K562 (cell line): ENCODE results near the gene C19orf85. TPM values are rescaled to one million over a fixed set of nuclear protein-coding genes. Genes with fewer than 3 reads are reported as not detected.

ENCODE experiments used
- ATF1 ChIP-seq, 2 experiments: fragments of 450-650 bp in 1 of 2; IDR thresholded peaks; 2 replicates each; pipeline ENCODE4 v1.6.1; 2016; ENCODE audit warnings: missing compliant biosample characterization in 1 of 2, missing genetic modification characterization in 1 of 2
- EHMT2 ChIP-seq: fragments of 450-650 bp; IDR thresholded peaks from 2 replicates; pipeline ENCODE4 v1.6.1; 2018; ENCODE audit warnings: antibody characterized with exemption
- ETV6 ChIP-seq, 3 experiments: fragments of 150-350 bp in 1 of 3; sonication (generic) in 1 of 3; formaldehyde crosslinking in 1 of 3; IDR thresholded peaks; 2 replicates each; pipeline versions ENCODE4 v1.6.1 to v1.8.0; 2014 to 2022; ENCODE audit warnings: borderline replicate concordance in 2 of 3, low read depth in 2 of 3, antibody characterized with exemption in 1 of 3, low read length in 1 of 3, mild to moderate bottlenecking in 1 of 3, missing genetic modification reagents in 1 of 3
- EWSR1 ChIP-seq: fragments of 450-650 bp; IDR thresholded peaks from 2 replicates; pipeline ENCODE4 v1.6.1; 2018; ENCODE audit warnings: borderline replicate concordance, mild to moderate bottlenecking, low read depth, moderate library complexity; ENCODE audit not compliant: partially characterized antibody
- HDAC8 ChIP-seq: fragments of 450-650 bp; IDR thresholded peaks from 2 replicates; pipeline ENCODE4 v1.6.1; 2016; ENCODE audit warnings: mild to moderate bottlenecking, missing genetic modification characterization, moderate library complexity, missing compliant biosample characterization
- NCOA6 ChIP-seq: fragments of 450-650 bp; IDR thresholded peaks from 2 replicates; pipeline ENCODE4 v1.6.1; 2017; ENCODE audit warnings: mild to moderate bottlenecking
- PHF8 ChIP-seq: fragments of 200-600 bp; sonication (generic); IDR thresholded peaks from 2 replicates; pipeline ENCODE4 v1.6.1; 2012; ENCODE audit warnings: mixed run types, mild to moderate bottlenecking, inconsistent platforms, low read length, moderate library complexity, borderline replicate concordance
- PML ChIP-seq: IDR thresholded peaks from 2 replicates; pipeline ENCODE4 v1.6.1; 2012; ENCODE audit warnings: low read length, inconsistent platforms
- RBM39 ChIP-seq: fragments of 200-400 bp; formaldehyde crosslinking; optimal IDR thresholded peaks from 2 replicates; pipeline ENCODE3; 2018; ENCODE audit warnings: low read depth, low read length
- RFX5 ChIP-seq: IDR thresholded peaks from 2 replicates; pipeline ENCODE4 v1.6.1; 2011; ENCODE audit warnings: low read depth, mild to moderate bottlenecking, improper control_type of control experiment, low read length
- SMAD3 ChIP-seq: fragments of 450-650 bp; formaldehyde crosslinking; conservative IDR thresholded peaks from 2 replicates; pipeline ENCODE4 v1.4.0; 2020; ENCODE audit warnings: mild to moderate bottlenecking
- SMARCB1 ChIP-seq: IDR thresholded peaks from 2 replicates; pipeline ENCODE4 v1.6.1; 2011; ENCODE audit warnings: improper control_type of control experiment, low read depth; ENCODE audit not compliant: insufficient read length
- SP2 ChIP-seq: IDR thresholded peaks from 2 replicates; pipeline ENCODE4 v1.6.1; 2011; ENCODE audit warnings: mild to moderate bottlenecking, low read depth, low read length, moderate library complexity; ENCODE audit not compliant: poor library complexity, severe bottlenecking; ENCODE audit errors: extremely low read depth
- TSC22D4 ChIP-seq: fragments of 450-650 bp; IDR thresholded peaks from 2 replicates; pipeline ENCODE4 v1.6.1; 2016; ENCODE audit warnings: missing genetic modification characterization, missing biosample characterization, control low read depth
- ZNF282 ChIP-seq: sonication (generic); formaldehyde crosslinking; IDR thresholded peaks from 2 replicates; pipeline ENCODE4 v1.8.1; 2023; ENCODE audit warnings: missing genetic modification reagents
- ZNF41 ChIP-seq: fragments of 250-450 bp; sonication (Bioruptor Pico); conservative IDR thresholded peaks from 2 replicates; pipeline ENCODE4 v1.4.0; 2020; ENCODE audit warnings: mild to moderate bottlenecking
- ZNF507 ChIP-seq: conservative IDR thresholded peaks from 2 replicates; pipeline ENCODE4 v1.6.1; 2017; ENCODE audit warnings: missing genetic modification characterization, missing compliant biosample characterization
- polyA plus RNA-seq, 8 experiments: library from polyadenylated mRNA; depleted of rRNA in 4 of 8; stranded (reverse) in 5 of 8; unstranded in 3 of 8; fragments of >200 nt; fragmentation: Nextera tagmentation in 2 of 8; fragmentation: Illumina TruSeq in 1 of 8; extraction: Ambion mirVana in 2 of 8; extraction: Trizol in 1 of 8; gene quantifications; 2 replicates each; pipeline versions ENCODE4 v1.2.1 to v1.2.3, GENCODE V29; 2011 to 2014; ENCODE audit warnings: inconsistent platforms in 1 of 8, missing spikeins in 1 of 8
- total RNA-seq, 7 experiments: library from RNA; depleted of rRNA in 6 of 7; stranded (reverse); fragments of >200 nt in 6 of 7; fragmentation: Illumina TruSeq in 2 of 7; extraction: Trizol in 2 of 7; gene quantifications; 2 replicates each; pipeline versions ENCODE4 v1.2.1 to v1.2.3, GENCODE V29; 2011 to 2021; ENCODE audit warnings: low replicate concordance in 1 of 7
- TF ChIP-seq, protein P1 (sequence below): sonication (generic); formaldehyde crosslinking; IDR thresholded peaks from 2 replicates; pipeline ENCODE4 v1.8.0; 2022; ENCODE audit warnings: mild to moderate bottlenecking, missing genetic modification reagents
- TF ChIP-seq, protein P2 (sequence below): fragments of 250-450 bp; sonication (Bioruptor Pico); IDR thresholded peaks from 2 replicates; pipeline ENCODE4 v1.8.0; 2022; ENCODE audit warnings: inconsistent platforms
- TF ChIP-seq, protein P3 (sequence below): IDR thresholded peaks from 2 replicates; pipeline ENCODE4 v1.6.1; 2011; ENCODE audit not compliant: insufficient read length; ENCODE audit errors: extremely low read depth

Gene C19orf85
- total and polyA plus RNA-seq, 9 of the 15 experiments (the other 6 are each of a cell fraction or from before 2014, with no cell fraction given), result not detected

DNA sequence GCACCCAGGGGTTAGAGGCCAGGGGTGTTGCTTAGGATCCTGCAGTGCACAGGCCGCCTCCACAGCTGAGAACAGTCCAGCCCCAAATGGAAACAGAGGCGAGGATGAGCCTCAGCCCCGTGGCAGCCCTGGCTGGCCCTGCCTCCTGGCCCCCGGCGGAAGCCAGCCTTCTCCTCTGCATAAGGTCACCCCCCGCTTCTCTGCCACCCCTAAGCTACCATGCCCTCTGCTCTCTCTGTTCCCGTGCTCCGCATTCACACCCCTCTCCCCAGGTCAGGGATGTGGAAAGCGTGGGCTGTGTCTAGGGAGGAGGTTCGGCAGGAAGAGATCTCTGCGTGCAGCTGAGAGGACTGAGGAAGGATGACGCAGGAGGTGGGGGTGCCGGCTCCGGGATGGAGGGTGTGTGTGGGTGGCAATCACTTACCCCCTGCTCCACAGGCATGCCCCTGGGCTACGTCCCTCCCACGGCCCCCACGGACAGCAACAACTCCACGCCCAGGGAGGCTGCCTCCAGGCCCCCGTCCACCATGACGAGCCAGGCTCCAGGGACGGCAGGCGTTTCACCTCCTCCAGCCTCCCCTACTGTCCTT, 29.7 kb upstream of the C19orf85 start (continued):
- TF ChIP-seq, protein P1, sequence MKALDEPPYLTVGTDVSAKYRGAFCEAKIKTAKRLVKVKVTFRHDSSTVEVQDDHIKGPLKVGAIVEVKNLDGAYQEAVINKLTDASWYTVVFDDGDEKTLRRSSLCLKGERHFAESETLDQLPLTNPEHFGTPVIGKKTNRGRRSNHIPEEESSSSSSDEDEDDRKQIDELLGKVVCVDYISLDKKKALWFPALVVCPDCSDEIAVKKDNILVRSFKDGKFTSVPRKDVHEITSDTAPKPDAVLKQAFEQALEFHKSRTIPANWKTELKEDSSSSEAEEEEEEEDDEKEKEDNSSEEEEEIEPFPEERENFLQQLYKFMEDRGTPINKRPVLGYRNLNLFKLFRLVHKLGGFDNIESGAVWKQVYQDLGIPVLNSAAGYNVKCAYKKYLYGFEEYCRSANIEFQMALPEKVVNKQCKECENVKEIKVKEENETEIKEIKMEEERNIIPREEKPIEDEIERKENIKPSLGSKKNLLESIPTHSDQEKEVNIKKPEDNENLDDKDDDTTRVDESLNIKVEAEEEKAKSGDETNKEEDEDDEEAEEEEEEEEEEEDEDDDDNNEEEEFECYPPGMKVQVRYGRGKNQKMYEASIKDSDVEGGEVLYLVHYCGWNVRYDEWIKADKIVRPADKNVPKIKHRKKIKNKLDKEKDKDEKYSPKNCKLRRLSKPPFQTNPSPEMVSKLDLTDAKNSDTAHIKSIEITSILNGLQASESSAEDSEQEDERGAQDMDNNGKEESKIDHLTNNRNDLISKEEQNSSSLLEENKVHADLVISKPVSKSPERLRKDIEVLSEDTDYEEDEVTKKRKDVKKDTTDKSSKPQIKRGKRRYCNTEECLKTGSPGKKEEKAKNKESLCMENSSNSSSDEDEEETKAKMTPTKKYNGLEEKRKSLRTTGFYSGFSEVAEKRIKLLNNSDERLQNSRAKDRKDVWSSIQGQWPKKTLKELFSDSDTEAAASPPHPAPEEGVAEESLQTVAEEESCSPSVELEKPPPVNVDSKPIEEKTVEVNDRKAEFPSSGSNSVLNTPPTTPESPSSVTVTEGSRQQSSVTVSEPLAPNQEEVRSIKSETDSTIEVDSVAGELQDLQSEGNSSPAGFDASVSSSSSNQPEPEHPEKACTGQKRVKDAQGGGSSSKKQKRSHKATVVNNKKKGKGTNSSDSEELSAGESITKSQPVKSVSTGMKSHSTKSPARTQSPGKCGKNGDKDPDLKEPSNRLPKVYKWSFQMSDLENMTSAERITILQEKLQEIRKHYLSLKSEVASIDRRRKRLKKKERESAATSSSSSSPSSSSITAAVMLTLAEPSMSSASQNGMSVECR (CRISPR knock-in tag), result no peak
- TF ChIP-seq TSC22D4 (tag) (no peak), ATF1 (CRISPR knock-in tag; IDR thresholded peaks at IDR 0.05) (no peak), ATF1 (tag; IDR thresholded peaks at IDR 0.05) (peak; percentile 77), SP2 (no peak), ZNF507 (tag) (no peak), SMAD3 (CRISPR knock-in tag) (no peak), PHF8 (peak; percentile 32; the same call in 1 of the 2 replicates), EHMT2 (no peak), NCOA6 (no peak), ETV6 (IDR thresholded peaks at IDR 0.05; ENCODE audit: borderline replicate concordance in 1 of 2, low read depth in 2 of 2, low read length in 1 of 2) (no peak), ETV6 (CRISPR knock-in tag; IDR thresholded peaks at IDR 0.05; ENCODE audit: borderline replicate concordance) (no peak), RFX5 (no peak), RBM39 (no peak), EWSR1 (no peak), SMARCB1 (no peak), ZNF282 (CRISPR knock-in tag) (no peak), HDAC8 (tag) (no peak), ZNF41 (CRISPR knock-in tag) (no peak), PML (no peak)
- TF ChIP-seq, protein P2, sequence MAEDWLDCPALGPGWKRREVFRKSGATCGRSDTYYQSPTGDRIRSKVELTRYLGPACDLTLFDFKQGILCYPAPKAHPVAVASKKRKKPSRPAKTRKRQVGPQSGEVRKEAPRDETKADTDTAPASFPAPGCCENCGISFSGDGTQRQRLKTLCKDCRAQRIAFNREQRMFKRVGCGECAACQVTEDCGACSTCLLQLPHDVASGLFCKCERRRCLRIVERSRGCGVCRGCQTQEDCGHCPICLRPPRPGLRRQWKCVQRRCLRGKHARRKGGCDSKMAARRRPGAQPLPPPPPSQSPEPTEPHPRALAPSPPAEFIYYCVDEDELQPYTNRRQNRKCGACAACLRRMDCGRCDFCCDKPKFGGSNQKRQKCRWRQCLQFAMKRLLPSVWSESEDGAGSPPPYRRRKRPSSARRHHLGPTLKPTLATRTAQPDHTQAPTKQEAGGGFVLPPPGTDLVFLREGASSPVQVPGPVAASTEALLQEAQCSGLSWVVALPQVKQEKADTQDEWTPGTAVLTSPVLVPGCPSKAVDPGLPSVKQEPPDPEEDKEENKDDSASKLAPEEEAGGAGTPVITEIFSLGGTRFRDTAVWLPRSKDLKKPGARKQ (CRISPR knock-in tag), result no peak
- TF ChIP-seq, protein P3, sequence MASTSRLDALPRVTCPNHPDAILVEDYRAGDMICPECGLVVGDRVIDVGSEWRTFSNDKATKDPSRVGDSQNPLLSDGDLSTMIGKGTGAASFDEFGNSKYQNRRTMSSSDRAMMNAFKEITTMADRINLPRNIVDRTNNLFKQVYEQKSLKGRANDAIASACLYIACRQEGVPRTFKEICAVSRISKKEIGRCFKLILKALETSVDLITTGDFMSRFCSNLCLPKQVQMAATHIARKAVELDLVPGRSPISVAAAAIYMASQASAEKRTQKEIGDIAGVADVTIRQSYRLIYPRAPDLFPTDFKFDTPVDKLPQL, result no peak
